GM21367 (cell line): ENCODE results near the gene EXOC3L1.

Source experiments
- ATAC-seq: cut with Tn5 transposase; IDR thresholded peaks from one replicate; pipeline ENCODE4 v1.9.1; 2021; ENCODE audit not compliant: unreplicated experiment

The EXOC3L1 gene

DNA sequence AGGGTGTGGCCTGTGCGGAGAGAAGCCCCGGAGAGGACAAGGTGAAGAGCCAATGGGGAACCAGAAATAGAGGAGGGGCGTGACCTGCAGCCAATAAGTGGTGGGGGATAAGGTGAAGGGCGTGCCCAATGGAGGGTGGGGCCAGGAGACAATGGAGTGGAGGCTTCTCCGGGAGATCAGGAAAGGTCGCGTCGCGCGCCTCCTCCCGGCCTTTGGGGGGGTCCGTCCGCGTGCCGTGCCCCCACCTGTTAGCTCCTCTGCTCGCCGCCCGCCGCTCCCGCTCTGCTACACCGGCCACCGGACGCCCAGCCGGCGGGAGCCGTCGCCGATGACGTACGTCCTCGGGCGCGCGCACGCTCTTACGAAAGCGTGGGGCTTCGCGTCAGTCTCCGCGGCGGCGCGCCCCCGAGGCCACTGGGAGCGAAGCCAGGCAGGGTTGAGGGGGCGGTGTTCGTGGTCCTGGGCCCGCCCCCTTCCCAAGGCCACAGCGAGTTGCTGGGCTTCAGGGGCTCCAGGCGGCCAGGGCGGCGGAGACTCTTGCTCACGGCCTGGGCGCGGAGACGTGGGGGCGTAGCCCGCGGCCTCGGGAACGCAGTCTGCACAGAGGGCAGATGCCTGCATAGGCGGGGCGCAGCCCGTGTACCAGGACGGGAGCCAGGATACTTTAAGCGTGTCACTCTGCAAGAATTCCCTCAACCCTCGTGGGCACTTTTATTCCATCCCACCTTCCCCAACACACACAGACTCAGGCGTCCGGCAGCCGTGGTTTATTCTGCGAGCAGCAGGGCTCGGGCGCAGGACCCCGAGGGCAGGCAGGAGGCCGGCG lies 6.1 kb downstream of the EXOC3L1 start, which contains the start of gene MATCAP1:
MATCAP1 (minus strand) TSS at position 337 of the 826 bp plus-strand sequence. CDS start 3,353 bp downstream, outside the sequence.
- ATAC-seq, result peak; percentile 79

DNA sequence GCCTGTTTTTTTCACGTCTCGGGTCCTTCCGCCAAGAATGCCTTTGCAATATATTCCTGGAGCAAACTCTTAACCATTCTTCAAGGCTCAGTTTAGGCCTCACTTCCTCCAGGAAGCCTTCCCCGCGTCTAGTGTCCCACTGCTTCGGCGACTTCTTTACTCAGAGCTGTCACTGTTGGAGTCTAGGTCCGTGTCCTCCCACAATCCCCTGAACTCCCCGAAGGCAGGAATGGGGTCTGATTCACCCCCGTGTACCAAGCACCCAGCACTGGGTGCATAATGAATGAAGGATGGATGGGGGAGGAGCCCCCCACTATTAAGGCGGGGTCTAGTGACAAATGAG lies 6.7 kb downstream of the EXOC3L1 start:
- no peak for ATAC-seq

DNA sequence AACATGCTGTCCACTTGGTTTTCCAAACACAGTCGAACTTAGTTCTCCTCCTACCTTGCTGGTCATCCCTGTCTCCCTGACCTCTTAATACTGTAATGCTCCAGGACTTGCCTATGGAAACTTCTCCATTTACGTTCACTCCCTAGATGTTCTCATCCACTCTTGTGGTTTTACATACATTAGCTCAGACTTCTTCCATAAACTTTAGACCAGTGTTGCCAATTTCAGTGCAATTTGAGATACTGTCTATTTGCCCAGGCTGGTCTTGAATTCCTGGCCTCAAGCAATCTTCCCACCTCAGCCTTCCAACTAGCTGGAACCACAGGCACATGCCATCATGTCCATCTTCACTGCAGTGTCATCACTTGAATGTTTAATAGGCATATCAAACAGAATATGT lies 7.6 kb downstream of the EXOC3L1 start:
- ATAC-seq, result no peak

GRCh38 chr16:67181346-67181745 lies 8.6 kb downstream of the EXOC3L1 start:
- no peak for ATAC-seq

DNA sequence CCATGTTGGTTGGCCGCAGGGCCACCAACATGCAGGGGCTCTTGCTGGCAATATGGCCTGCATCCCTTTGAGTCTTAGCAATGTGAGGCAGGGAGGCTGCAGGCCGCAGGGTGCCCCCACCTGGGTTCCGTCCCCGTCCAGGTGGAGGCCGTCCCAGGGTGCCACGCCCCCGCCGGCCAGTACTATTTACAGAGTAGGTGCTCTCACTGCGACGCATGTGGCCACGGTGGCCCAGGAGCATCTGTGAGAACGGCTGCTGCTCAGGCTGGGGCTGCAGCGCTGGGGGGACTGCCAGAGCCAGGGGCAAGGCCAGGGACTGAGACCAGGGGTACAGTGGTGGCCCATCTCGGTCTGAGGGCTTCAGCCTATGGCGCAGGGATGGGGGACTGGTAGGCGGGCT lies 9.8 kb downstream of the EXOC3L1 start:
- no peak for ATAC-seq

DNA sequence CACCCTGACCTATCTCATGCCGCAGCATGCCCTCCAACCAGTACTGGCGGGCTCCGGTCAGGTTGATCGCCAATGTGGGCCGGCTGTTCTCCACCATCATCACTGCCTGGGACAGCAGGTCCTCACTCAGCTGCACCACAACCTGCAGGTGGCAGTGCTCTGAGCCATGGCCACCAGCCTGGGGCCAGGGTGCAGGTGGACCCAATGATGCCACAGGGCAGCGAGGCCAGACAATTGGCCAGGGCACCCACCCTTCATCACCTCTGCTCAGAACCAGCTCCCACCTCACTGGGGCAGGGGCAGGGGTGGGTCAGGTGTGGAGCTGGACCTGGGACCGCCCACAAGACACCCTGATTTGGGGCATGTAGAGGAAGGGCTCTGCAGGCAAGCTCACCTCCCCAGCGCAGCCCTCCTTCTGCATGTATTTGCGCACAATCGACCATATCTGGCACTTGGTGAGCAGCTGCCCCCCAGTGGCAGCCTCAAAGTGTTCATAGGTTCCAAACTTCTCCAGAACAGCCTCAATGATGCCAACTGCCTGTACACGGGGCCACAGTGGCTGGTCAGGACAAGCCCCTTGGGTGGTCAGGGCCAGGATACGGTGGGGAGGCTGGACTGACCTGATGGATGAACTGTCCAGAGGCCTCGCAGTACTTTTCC lies 10.4 kb downstream of the EXOC3L1 start:
- ATAC-seq, result no peak

DNA sequence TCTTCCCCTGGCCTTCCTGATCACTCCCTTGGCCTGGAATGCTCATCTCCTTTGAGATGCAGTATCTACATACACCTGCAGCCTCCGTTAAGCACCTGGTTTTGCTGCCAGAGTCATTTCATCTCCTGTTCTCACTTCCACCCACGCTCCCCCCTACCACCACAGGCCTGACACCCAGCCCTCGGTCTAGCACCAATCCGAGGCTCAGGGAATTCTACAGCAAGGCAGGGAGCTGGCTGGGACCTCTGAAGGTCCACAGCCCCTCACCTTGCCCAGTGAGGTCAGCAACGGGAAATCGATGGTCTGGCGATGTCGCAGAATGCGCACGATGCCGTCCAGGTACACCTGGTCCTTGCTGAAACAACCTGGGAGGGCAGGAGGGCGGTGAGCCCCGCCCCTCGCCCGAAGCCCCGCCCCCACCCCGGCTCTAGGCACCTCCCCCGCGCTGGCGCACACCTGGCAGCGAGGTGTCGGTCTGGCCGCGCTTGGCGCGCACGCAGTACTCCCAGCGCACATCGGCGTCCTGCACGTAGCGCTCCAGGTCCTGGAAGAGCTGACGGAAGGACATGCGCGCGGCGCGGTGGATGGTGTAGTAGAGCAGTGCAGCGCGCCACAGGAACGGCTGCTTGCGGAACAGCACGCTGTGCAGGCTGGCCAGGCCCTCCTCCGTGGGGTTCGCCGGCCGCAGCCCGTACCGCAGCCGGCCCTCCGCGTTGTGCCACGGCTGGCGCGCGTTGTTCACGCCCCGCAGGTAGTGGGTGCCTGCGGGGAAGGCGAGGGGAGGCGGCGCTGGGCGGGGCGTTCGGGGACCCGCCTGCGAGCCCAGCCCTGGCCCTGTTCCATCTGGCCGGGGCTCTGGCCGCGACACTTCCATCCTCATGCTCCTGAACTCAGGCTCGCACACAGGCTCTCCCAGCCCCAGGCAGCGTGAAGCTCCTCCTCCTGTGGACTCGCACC lies 11.9 kb downstream of the EXOC3L1 start:
- no peak for ATAC-seq

- ATAC-seq, result no peak
Measured at GRCh38 chr16:67176662-67177061, 13.3 kb downstream of the EXOC3L1 start.

GRCh38 chr16:67174706-67175231 lies 15.2 kb downstream of the EXOC3L1 start:
- ATAC-seq, result no peak

GRCh38 chr16:67173808-67174705 lies 15.9 kb downstream of the EXOC3L1 start:
- ATAC-seq, result peak; percentile 31

GRCh38 chr16:67173323-67173722 lies 16.6 kb downstream of the EXOC3L1 start:
- no peak for ATAC-seq

DNA sequence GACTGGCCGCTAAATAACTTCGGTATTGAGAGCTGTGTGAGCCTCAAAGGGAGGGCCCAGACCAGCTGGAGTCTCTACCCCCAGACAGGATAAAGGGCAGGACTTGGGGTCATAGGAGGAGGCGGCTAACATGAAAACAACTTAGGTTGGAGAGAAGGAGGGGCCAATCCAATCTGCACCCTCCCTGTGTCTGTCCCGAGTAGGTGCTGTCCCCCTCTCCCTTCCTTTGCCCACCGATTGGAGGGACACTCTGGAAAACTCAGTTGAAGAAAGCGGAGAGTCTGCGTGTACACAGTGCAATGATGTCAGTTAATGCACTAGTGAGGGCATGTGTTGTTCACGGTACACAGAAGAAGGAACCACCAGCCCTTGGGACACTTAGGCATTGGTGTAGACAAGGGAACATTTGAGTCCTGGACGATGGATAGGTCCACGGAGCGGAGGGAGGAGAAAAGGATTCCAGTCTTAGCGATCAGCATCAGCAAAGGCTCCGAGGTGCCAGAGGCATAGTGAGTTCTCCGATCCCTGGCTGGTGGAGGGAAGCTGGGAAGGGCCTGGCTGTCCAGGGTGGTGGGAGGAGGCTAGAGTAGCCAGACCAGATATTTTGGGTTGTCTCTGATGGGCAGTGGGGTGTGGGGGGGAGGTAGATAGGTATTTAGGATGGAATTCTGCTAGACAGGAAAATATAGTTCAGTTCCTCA lies 18.8 kb downstream of the EXOC3L1 start:
- ATAC-seq, result peak; percentile 1

GRCh38 chr16:67170168-67170948 lies 19.6 kb downstream of the EXOC3L1 start, which contains the start of gene NOL3:
TSS of gene NOL3 (plus strand) at chr16:67170538.
- peak; percentile 26 for ATAC-seq

DNA sequence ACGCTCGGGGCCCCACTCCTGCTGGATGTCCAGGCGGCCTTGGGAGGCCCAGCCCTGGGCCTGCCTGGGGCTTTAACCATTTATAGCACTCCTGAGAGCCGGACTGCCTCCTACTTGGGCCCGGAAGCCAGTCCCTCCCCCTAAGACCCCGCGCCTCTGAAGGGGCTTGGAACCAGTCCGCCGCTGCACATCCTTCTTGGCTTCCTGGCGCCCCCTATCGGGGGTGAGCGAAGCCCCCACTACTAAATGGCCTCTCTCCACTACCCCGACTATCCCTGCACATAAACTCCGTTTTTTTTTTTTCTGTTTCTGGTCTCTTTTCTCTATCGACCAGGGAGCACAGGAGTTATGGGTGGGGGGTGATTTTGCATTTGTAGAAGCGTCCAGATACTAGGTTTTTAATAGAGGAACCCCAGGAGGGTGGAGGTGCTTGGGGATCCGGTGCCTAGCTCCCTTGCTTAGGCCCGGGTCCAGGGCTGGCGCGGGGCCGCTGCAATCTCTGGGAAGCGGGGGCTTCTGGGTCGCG lies 20.2 kb downstream of the EXOC3L1 start:
- no peak for ATAC-seq

- no peak for ATAC-seq
Measured at GRCh38 chr16:67169011-67169451, 20.9 kb downstream of the EXOC3L1 start.

DNA sequence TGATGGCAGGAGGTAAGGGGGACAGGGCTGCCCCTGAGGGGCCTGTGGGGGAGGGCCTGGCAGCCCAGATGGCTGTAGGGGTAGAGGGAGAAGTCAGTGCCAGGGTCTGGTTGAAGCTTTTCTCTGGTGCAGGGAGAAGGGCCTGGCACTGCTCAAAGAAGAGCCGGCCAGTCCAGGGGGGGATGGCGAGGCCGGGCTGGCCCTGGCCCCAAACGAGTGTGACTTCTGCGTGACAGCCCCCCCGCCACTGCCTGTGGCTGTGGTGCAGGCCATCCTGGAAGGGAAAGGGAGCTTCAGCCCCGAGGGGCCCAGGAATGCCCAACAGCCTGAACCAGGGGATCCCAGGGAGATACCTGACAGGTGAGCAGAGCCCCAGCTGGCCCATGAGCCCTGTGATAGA lies 22.3 kb downstream of the EXOC3L1 start:
- ATAC-seq, result no peak

GRCh38 chr16:67166598-67167168 lies 23.3 kb downstream of the EXOC3L1 start:
- ATAC-seq, result no peak

DNA sequence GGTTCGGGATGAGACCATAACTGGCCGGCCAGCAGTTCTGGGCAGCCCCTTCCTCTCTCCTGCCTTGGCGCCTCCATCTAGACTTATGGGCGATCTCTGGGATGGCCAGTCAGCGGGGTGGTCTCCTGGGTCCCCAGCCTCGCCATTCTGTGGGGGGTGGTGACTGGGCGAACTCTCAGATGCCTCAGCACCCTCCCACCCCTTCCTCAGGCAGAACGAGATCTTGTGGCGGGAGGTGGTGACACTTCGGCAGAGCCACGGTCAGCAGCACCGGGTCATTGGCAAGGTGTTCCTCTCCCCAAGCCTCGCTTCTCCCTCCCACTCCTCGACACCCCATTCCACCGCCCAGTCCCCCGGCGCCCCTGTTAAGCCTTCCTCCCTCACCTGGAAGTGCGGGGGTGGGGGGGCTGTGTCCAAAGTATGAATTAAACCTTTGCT lies 23.8 kb downstream of the EXOC3L1 start:
- no peak for ATAC-seq
